Urinary bladder (tissue), 4 donors: ENCODE measurements around the gene TNRC6A. TPM values are rescaled to one million over a fixed set of nuclear protein-coding genes. Genes with fewer than 3 reads are reported as not detected.
"Not testable (repeated sequence)": the region's sequence is repeated elsewhere in the genome, so short reads cannot be mapped to it uniquely, and the experiment has no call there.

ENCODE experiments used
- DNase-seq: peaks from one replicate; pipeline ENCODE4 v3.0.0-alpha.2; 2015; ENCODE audit errors: extremely low spot score
- H3K27ac ChIP-seq: one replicate; pipeline ENCODE4 v1.5.1; 2013; ENCODE audit warnings: low read depth, mild to moderate bottlenecking, moderate library complexity
- H3K36me3 ChIP-seq: one replicate; pipeline ENCODE4 v1.6.1; 2013; ENCODE audit warnings: mild to moderate bottlenecking, moderate library complexity; ENCODE audit not compliant: insufficient read depth
- H3K4me1 ChIP-seq: one replicate; pipeline ENCODE4 v1.6.1; 2013; ENCODE audit warnings: mild to moderate bottlenecking, moderate library complexity; ENCODE audit not compliant: insufficient read depth
- H3K4me3 ChIP-seq: one replicate; pipeline ENCODE4 v1.5.1; 2013; ENCODE audit warnings: low read depth, low read length
- WGBS: extraction: QIAGEN DNeasy Blood & Tissue Kit; methylation state at CpG from one replicate; pipeline ENCODE4 v1.1.7; 2013; 5-methylcytosine and 5-hydroxymethylcytosine counted together
- polyA plus RNA-seq: library from polyadenylated mRNA; stranded (reverse); fragments of 200-250 nt; gene quantifications from one replicate; pipeline ENCODE4 v1.2.3, GENCODE V29; 2013
- total RNA-seq: library from RNA; depleted of rRNA; stranded (reverse); fragments of >200 nt; gene quantifications from one replicate; pipeline ENCODE4 v1.2.3, GENCODE V29; 2014
- donor health status: healthy with polysubstance abuse.
- donor health status: healthy.

TNRC6A gene
- total and polyA plus RNA-seq, 2 donors = 20.9 to 72.8 TPM

GRCh38 chr16:24776501-24777220, 47.2 kb downstream of the TNRC6A start:
- no peak for DNase-seq
- H3K4me3 ChIP-seq = no peak overlapping the region
- WGBS = 56% methylated on average over 12 of the region's 12 CpGs
- H3K4me1 ChIP-seq = peaks cover 1% of the 10 kb centered on the region
- peaks cover 4% of the 10 kb centered on the region for H3K36me3 ChIP-seq
- H3K27ac ChIP-seq = no peak overlapping the region

- no peak for DNase-seq
- Histone ChIP-seq H3K36me3 (peaks cover 4% of the 10 kb centered on the region), H3K27ac (no peak overlapping the region), H3K4me1 (peaks cover 1% of the 10 kb centered on the region), H3K4me3 (no peak overlapping the region)
- 93% methylated on average over 1 of the region's 1 CpG for WGBS
Measured at GRCh38 chr16:24778671-24779070, 49.2 kb downstream of the TNRC6A start.

DNA sequence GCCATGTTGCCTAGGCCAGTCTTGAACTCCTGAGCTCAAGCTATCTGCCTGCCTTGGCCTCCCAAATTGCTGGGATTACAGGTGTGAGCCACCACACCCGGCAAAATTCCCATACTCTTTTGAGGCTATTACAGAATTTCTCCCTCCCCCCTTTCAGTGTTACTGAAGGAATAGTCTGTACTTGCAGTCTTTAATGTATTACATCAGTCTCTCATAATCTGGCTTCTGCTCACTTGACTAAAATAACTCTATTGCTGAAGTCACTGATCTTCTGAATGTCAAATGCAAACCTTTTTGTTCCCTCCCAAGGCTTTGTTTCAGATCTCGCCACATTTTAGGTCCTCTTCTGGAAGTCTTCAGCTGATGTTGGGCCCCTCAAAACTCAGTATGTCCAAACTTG, 51.8 kb downstream of the TNRC6A start:
- DNase-seq = no peak
- H3K36me3 ChIP-seq = peaks cover 4% of the 10 kb centered on the region
- H3K4me3 ChIP-seq = no peak overlapping the region
- no peak overlapping the region for H3K27ac ChIP-seq
- no peaks in the 10 kb centered on the region for H3K4me1 ChIP-seq
- 95% methylated on average over 2 of the region's 2 CpGs for WGBS

- no peak for DNase-seq
- WGBS = 94% methylated on average over 3 of the region's 3 CpGs
- Histone ChIP-seq H3K36me3 (peaks cover 4% of the 10 kb centered on the region), H3K4me3 (no peak overlapping the region), H3K4me1 (no peaks in the 10 kb centered on the region), H3K27ac (no peak overlapping the region)
Measured at GRCh38 chr16:24784121-24784520, 54.7 kb downstream of the TNRC6A start.

DNA sequence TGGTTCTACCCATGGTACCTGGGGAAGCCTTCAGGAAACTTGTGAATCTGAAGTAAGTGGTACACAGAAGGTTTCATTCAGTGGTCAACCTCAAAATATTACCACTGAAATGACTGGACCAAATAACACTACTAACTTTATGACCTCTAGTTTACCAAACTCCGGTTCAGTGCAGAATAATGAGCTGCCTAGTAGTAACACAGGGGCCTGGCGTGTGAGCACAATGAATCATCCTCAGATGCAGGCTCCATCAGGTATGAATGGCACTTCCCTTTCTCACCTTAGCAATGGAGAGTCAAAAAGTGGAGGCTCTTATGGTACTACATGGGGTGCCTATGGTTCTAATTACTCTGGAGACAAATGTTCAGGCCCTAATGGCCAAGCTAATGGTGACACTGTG, 60.4 kb downstream of the TNRC6A start:
- no peak for DNase-seq
- 94% methylated on average over 2 of the region's 2 CpGs for WGBS
- peaks cover 11% of the 10 kb centered on the region for H3K36me3 ChIP-seq
- no peaks in the 10 kb centered on the region for H3K4me1 ChIP-seq
- H3K4me3 ChIP-seq = no peak overlapping the region
- H3K27ac ChIP-seq = no peak overlapping the region

- WGBS = 86% methylated on average over 4 of the region's 4 CpGs
Measured at GRCh38 chr16:24800586-24800985, 71.1 kb downstream of the TNRC6A start.

DNA sequence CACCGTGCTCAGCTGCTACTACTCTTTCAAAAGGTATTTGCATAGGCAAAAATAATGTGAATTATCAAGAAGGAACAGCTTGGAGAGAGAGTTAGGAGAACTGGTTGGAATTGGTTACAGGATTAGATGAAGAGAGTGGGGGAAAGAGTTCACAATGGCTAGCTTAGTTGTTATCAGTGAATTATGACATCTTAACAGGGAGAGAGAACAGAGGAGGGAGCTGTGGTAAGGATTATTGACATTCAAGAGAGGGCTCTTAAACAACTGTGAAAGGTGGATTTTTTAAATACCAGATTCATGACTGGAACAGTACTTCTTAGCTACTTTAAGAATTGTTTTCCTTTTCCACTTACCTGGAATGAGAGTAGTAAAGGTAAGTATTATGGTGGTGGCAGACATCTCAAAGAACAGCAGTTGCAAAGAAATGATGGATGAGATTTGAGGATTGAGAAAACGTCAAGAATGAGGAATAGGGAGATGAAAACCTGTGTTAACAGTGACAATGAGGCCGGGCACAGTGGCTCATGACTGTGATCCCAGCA, 72.4 kb downstream of the TNRC6A start:
- Histone ChIP-seq H3K27ac (no peak overlapping the region), H3K4me1 (no peaks in the 10 kb centered on the region), H3K36me3 (peaks cover 6% of the 10 kb centered on the region), H3K4me3 (no peak overlapping the region)
- no peak for DNase-seq
- 78% methylated on average over 3 of the region's 3 CpGs for WGBS

More at GRCh38 chr16:24800586-24800985, 71.1 kb downstream of the TNRC6A start:
- peaks cover 3% of the 10 kb centered on the region for H3K36me3 ChIP-seq
- no peak overlapping the region for H3K4me3 ChIP-seq
- no peak for DNase-seq
- H3K27ac ChIP-seq = no peak overlapping the region
- no peaks in the 10 kb centered on the region for H3K4me1 ChIP-seq

DNA sequence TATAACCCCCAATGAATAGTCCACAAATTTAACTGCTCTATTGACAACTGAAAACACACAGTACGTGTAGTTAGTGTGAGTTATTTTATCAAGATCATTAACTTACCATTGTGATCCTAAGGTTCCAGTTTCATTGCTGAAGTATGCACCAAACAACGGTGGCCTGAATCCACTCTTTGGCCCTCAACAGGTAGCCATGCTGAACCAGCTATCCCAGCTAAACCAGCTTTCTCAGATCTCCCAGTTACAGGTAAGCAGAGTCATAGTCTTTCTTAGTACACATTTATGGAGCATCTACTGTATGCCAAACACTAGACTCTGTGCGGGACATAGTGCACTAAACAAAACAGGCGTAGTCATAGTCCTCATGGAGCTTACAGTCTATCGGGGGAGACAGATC, 76.0 kb downstream of the TNRC6A start:
- 93% methylated on average over 5 of the region's 5 CpGs for WGBS
- no peaks in the 10 kb centered on the region for H3K4me1 ChIP-seq
- DNase-seq = no peak
- peaks cover 6% of the 10 kb centered on the region for H3K36me3 ChIP-seq
- H3K4me3 ChIP-seq = no peak overlapping the region
- H3K27ac ChIP-seq = no peak overlapping the region

DNA sequence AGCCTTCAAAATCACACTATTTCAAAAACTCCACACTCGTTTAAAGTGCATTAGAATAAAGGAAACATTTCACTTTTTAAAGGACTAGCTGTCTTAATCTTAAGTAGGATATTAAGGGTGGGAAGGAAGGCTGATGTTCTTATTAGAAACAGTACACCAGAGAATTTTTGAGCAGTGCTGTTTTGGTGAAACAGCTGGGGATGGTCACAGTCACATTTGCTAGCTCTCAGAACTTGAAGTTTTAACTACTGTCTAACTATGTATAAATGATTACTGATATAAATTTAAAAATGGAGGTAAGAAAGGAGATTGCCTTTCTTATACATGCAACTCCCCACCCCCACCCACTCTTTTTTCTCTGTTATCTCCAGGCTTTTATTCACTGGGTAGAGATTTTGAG, 77.8 kb downstream of the TNRC6A start:
- WGBS = 44% methylated on average over 1 of the region's 1 CpG
- H3K4me3 ChIP-seq = no peak overlapping the region
- H3K36me3 ChIP-seq = peaks cover 8% of the 10 kb centered on the region
- H3K4me1 ChIP-seq = no peaks in the 10 kb centered on the region
- no peak overlapping the region for H3K27ac ChIP-seq
- no peak for DNase-seq

- 56% methylated on average over 11 of the region's 11 CpGs for WGBS
- no peak overlapping the region for H3K27ac ChIP-seq
- no peak overlapping the region for H3K4me3 ChIP-seq
- DNase-seq = no peak
- H3K36me3 ChIP-seq = peaks cover 9% of the 10 kb centered on the region
- no peaks in the 10 kb centered on the region for H3K4me1 ChIP-seq
Measured at GRCh38 chr16:24810951-24811843, 81.7 kb downstream of the TNRC6A start.

- DNase-seq, H3K27ac ChIP-seq, H3K36me3 ChIP-seq, H3K4me1 ChIP-seq, H3K4me3 ChIP-seq: not testable (repeated sequence)
- 89% methylated on average over 6 of the region's 6 CpGs for WGBS
Measured at GRCh38 chr16:24812813-24813212, 83.4 kb downstream of the TNRC6A start.

GRCh38 chr16:24815021-24815420, 85.6 kb downstream of the TNRC6A start:
- WGBS = 93% methylated on average over 7 of the region's 7 CpGs
- Histone ChIP-seq H3K27ac (no peak overlapping the region), H3K4me3 (no peak overlapping the region), H3K4me1 (no peaks in the 10 kb centered on the region), H3K36me3 (peaks cover 7% of the 10 kb centered on the region)
- no peak for DNase-seq

DNA sequence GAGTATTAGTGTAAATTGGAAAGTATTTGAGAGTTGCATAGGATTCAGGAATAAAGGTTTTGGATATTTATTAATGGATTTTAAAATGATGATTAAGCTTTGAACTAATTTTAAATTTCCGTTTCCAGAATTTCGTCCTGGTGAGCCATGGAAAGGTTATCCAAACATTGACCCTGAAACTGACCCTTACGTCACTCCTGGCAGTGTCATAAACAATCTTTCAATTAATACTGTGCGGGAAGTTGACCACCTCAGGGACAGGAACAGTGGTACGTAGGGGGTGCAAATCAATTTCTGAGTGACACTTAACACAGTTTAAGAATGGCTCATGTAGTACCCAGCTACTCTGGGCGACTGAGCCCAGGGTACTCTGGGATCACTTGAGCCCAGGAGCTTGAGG, 87.2 kb downstream of the TNRC6A start:
- 81% methylated on average over 6 of the region's 6 CpGs for WGBS
- Histone ChIP-seq H3K36me3 (peaks cover 6% of the 10 kb centered on the region), H3K4me3 (no peak overlapping the region), H3K4me1 (no peaks in the 10 kb centered on the region), H3K27ac (no peak overlapping the region)
- no peak for DNase-seq
